ENCODE data around the gene LDLRAD4. TPM values are rescaled to one million over a fixed set of nuclear protein-coding genes. Genes with fewer than 3 reads are reported as not detected.

The LDLRAD4 gene
- polyA plus RNA-seq, 3 donors: 10.3 to 11.5 (median 10.9) TPM

- DNase-seq (ENCODE audit: extremely low read depth in 1 of 11, low read depth in 9 of 11, low spot score in 4 of 11): no peak
Observed at GRCh38 chr18:13493079-13493478, 274.5 kb downstream of the LDLRAD4 start.

DNA sequence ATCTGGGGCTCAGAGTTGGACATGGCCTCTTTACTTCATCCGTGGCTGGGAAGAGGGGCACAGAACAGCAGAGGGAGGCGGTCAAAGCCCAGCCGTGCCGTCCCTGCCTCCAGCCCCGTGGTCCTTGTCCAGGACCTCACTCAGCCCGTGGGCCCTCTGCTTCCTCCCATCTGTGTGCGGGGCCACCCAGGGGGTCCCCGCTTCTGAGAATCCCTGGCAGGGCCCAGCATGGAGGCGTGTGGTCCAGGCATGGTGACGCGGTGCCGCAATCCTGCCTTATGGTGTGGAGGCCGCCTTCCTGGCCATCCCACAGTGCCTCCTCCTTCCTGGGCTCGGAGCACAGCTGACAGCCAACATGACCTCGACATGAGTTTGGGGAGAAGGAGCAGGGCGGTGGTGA is 275.2 kb downstream of the LDLRAD4 start:
- no peak for DNase-seq (ENCODE audit: extremely low read depth in 1 of 11, low read depth in 9 of 11, low spot score in 4 of 11)

GRCh38 chr18:13494871-13495445 is 276.4 kb downstream of the LDLRAD4 start:
- no peak for DNase-seq (ENCODE audit: extremely low read depth in 1 of 11, low read depth in 9 of 11, low spot score in 4 of 11)

GRCh38 chr18:13495961-13496360 is 277.4 kb downstream of the LDLRAD4 start:
- no peak for DNase-seq (ENCODE audit: extremely low read depth in 1 of 11, low read depth in 9 of 11, low spot score in 4 of 11)

GRCh38 chr18:13496691-13497281 is 278.2 kb downstream of the LDLRAD4 start:
- no peak for DNase-seq (ENCODE audit: extremely low read depth in 1 of 11, low read depth in 9 of 11, low spot score in 4 of 11)

- no peak for DNase-seq (ENCODE audit: extremely low read depth in 1 of 11, low read depth in 9 of 11, low spot score in 4 of 11)
Observed at GRCh38 chr18:13499803-13500202, 281.2 kb downstream of the LDLRAD4 start.

- peak in 7 of 11 donors; percentile 46 to 74 (median 63) for DNase-seq (ENCODE audit: extremely low read depth in 1 of 11, low read depth in 9 of 11, low spot score in 4 of 11)
Observed at GRCh38 chr18:13500227-13500865, 281.8 kb downstream of the LDLRAD4 start.

DNA sequence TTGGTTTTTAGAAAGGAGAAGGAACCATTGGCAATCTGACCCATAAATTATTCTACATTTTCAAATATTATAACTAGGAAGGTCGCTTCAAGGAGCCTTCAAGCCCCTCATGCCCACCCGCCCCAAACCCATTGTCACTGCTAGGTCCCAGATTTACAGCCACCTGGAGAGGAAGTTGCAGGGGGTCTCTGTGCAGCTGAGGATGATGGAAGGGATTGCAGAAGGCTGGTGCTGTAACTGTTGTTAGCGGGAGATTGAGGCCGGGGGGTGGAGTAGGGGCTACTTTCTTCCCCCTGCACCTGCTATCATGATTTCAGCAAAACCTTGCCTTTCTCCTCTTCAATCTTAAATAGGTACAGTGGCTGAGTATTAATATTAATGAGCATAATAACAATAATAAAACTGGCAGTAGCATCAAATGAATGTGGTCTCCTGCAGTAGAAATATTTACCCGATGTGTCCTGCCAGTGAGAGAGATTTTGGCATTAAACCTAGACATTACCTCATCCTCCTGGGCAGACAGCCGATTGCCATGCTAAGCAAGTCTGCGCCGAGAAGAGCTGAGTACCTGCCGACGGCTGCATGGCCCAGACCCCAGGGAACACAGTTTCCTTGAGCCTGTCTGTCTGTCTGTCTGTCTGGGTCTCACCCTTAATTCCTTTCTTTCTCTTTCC is 282.4 kb downstream of the LDLRAD4 start:
- no peak for DNase-seq (ENCODE audit: extremely low read depth in 1 of 11, low read depth in 9 of 11, low spot score in 4 of 11)

- no peak for DNase-seq (ENCODE audit: extremely low read depth in 1 of 11, low read depth in 9 of 11, low spot score in 4 of 11)
Observed at GRCh38 chr18:13501543-13501887, 283.0 kb downstream of the LDLRAD4 start.

GRCh38 chr18:13501891-13502290 is 283.3 kb downstream of the LDLRAD4 start:
- no peak for DNase-seq (ENCODE audit: extremely low read depth in 1 of 11, low read depth in 9 of 11, low spot score in 4 of 11)

DNA sequence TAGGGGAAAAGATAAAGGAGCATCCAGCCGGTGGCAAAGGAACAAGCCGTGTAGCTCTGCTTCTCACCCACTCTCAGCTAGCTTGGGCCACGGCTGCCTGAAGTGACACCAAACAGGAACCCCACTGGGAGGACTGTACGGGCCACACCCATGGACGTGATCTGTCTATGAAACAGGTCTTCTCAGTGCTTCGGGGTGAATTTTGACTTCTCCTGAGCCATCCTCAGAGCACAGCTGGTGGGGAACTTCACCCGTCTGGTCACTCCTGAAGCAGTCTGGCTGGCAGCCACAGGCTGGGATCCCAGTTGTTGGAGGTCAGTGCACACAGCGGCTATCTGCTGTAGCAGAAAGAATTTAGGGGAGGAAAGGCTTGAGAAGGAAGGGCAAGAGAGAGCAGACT is 284.0 kb downstream of the LDLRAD4 start:
- DNase-seq (ENCODE audit: extremely low read depth in 1 of 11, low read depth in 9 of 11, low spot score in 4 of 11): no peak

DNA sequence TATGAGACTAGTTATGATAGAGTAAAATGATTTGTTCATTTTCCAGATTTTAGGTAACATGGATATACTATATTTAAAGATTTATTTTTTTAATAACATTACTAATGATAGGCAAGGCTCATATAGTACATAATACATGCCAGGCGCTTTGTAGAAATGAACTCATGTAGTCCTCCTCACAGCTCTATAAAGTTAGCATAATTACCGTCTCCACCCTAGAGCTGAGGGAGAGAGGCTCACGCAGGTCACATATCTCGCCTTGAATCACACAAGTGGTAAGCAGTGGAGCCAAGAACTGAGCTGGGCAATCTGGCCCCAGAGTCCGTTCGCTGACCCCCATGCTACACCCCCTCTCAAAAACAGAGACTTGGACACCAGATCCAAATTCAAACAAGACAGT is 285.3 kb downstream of the LDLRAD4 start:
- no peak for DNase-seq (ENCODE audit: extremely low read depth in 1 of 11, low read depth in 9 of 11, low spot score in 4 of 11)

- no peak for DNase-seq (ENCODE audit: extremely low read depth in 1 of 11, low read depth in 9 of 11, low spot score in 4 of 11)
Observed at GRCh38 chr18:13505780-13506345, 287.3 kb downstream of the LDLRAD4 start.

DNA sequence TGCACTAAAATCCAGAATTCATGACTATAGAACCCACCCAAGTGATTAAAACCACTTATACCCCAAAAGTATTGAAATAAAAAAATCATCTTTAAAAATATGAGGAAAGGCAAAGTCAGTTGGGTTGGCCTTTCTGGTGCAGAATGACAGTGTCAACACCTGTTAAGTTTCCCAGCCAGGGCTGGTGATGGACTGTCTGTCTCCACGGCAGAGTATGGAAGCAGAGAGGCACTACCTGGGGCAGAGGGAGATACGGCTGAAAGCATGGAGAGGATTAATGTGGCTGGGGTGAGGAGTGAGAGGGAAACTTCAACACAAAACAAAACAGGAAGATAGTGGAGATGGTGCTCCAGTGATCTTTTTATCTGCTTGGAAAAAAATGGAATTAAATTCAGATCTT is 292.0 kb downstream of the LDLRAD4 start:
- no peak for DNase-seq (ENCODE audit: extremely low read depth in 1 of 11, low read depth in 9 of 11, low spot score in 4 of 11)

DNA sequence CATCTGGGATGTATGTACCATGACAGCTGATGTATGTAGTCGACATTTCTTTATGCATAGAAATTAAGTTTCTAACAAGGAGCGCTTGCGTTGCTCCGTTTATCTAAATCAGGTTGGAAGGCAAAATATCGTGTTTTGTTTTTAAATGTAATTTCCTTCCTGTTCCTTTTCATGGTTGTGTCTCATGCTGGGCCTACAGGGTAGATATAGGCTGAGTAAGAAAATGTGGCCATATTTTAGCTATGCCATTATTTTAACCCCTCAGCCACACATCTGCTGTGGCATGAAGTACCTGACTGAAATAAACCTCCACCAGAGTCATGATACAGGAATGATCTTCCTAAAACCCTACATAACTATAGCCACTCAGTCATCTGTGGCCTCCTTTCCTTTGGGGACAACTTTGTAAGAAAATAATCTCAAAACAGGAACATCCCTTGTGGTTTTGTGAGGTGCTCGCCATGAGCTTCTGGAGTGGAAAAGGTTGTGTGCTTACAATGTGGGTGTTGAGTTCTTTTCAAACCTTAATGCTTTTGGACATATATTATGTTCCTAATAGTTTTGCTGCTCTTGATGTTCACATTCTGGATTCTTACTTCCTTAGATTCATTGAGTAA is 293.5 kb downstream of the LDLRAD4 start:
- no peak for DNase-seq (ENCODE audit: extremely low read depth in 1 of 11, low read depth in 9 of 11, low spot score in 4 of 11)

GRCh38 chr18:13513021-13513420 is 294.5 kb downstream of the LDLRAD4 start:
- no peak for DNase-seq (ENCODE audit: extremely low read depth in 1 of 11, low read depth in 9 of 11, low spot score in 4 of 11)

GRCh38 chr18:13513481-13513880 is 294.9 kb downstream of the LDLRAD4 start:
- DNase-seq (ENCODE audit: extremely low read depth in 1 of 11, low read depth in 9 of 11, low spot score in 4 of 11): no peak

DNA sequence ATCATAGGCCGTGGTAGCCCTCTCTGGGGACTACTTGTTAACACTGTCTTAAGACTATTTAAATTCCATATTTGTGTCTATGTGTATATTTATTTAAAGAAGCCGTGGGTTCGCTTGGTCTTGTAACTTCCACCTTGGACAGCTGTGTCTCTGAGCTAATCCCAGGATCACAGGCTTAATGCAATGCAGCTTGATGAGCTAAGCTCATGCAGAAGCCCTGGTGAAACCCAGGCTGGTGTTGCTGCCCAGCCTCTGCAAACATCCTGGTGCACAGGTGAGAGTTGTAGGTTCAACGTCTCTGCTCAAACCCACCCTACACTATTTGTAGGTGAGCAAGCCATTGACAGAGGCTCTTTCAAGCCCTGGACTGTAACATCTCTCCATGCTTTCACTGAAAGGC is 296.0 kb downstream of the LDLRAD4 start:
- no peak for DNase-seq (ENCODE audit: extremely low read depth in 1 of 11, low read depth in 9 of 11, low spot score in 4 of 11)

- no peak for DNase-seq (ENCODE audit: extremely low read depth in 1 of 11, low read depth in 9 of 11, low spot score in 4 of 11)
Observed at GRCh38 chr18:13516855-13517254, 298.3 kb downstream of the LDLRAD4 start.

- DNase-seq (ENCODE audit: extremely low read depth in 1 of 11, low read depth in 9 of 11, low spot score in 4 of 11): no peak
Observed at GRCh38 chr18:13517369-13517768, 298.8 kb downstream of the LDLRAD4 start.
